Liver (tissue), 3 donors: ENCODE measurements around the gene DNAJC7.

Experiments used
- ATF3 ChIP-seq: IDR thresholded peaks from 2 replicates; pipeline ENCODE4 v1.6.1; 2016; ENCODE audit warnings: antibody characterized with exemption
- CTCF ChIP-seq: fragments of 150-350 bp; IDR thresholded peaks from 2 replicates; pipeline ENCODE4 v1.5.1; 2017; ENCODE audit warnings: improper control_type of control experiment, low read depth, low read length; ENCODE audit not compliant: missing input control
- FOXA1 ChIP-seq: IDR thresholded peaks from 2 replicates; pipeline ENCODE4 v1.6.1; 2016; ENCODE audit warnings: antibody characterized with exemption
- GABPA ChIP-seq, 2 donors: IDR thresholded peaks in 1 of 2; conservative IDR thresholded peaks in 1 of 2; 2 replicates each; pipeline ENCODE4 v1.6.1; 2016; ENCODE audit warnings: antibody characterized with exemption in 2 of 2, mild to moderate bottlenecking in 1 of 2, moderate library complexity in 1 of 2
- HNF4A ChIP-seq, 2 donors: conservative IDR thresholded peaks; 2 replicates each; pipeline ENCODE4 v1.6.1; 2016; ENCODE audit warnings: antibody characterized with exemption in 2 of 2, mild to moderate bottlenecking in 2 of 2
- JUND ChIP-seq, 2 donors: IDR thresholded peaks; 2 replicates each; pipeline ENCODE4 v1.6.1; 2016; ENCODE audit warnings: antibody characterized with exemption in 2 of 2
- MAX ChIP-seq: IDR thresholded peaks from 2 replicates; pipeline ENCODE4 v1.6.1; 2016; ENCODE audit warnings: antibody characterized with exemption
- NR2F2 ChIP-seq: IDR thresholded peaks from 2 replicates; pipeline ENCODE4 v1.6.1; 2016; ENCODE audit warnings: antibody characterized with exemption
- RAD21 ChIP-seq, 2 donors: IDR thresholded peaks; 2 replicates each; pipeline ENCODE4 v1.6.1; 2016; ENCODE audit warnings: antibody characterized with exemption in 2 of 2, mild to moderate bottlenecking in 2 of 2
- REST ChIP-seq: IDR thresholded peaks from 2 replicates; pipeline ENCODE4 v1.6.1; 2016; ENCODE audit warnings: antibody characterized with exemption, mild to moderate bottlenecking
- RXRA ChIP-seq, 2 donors: IDR thresholded peaks; 2 replicates each; pipeline ENCODE4 v1.6.1; 2017 to 2018; ENCODE audit warnings: antibody characterized with exemption in 2 of 2, mild to moderate bottlenecking in 1 of 2
- SP1 ChIP-seq: IDR thresholded peaks from 2 replicates; pipeline ENCODE4 v1.6.1; 2018; ENCODE audit warnings: antibody characterized with exemption, mild to moderate bottlenecking
- TAF1 ChIP-seq: conservative IDR thresholded peaks from 2 replicates; pipeline ENCODE4 v1.6.1; 2016; ENCODE audit warnings: antibody characterized with exemption, mild to moderate bottlenecking
- YY1 ChIP-seq: IDR thresholded peaks from 2 replicates; pipeline ENCODE4 v1.6.1; 2016; ENCODE audit warnings: antibody characterized with exemption, mild to moderate bottlenecking
- donor health status: healthy.
- donor health status: healthy.

- no peak for TF ChIP-seq CTCF
- no peak for TF ChIP-seq NR2F2
- no peak for TF ChIP-seq FOXA1
- TF ChIP-seq HNF4A (conservative IDR thresholded peaks at IDR 0.05) = no peak
- TF ChIP-seq GABPA (IDR thresholded peaks at IDR 0.05 in 1 of 2, conservative IDR thresholded peaks at IDR 0.05 in 1 of 2) = no peak
- TF ChIP-seq RXRA (IDR thresholded peaks at IDR 0.05) = no peak
- no peak for TF ChIP-seq YY1
- TF ChIP-seq MAX = no peak
- TF ChIP-seq ATF3 = no peak
- no peak for TF ChIP-seq TAF1
- TF ChIP-seq RAD21 (IDR thresholded peaks at IDR 0.05) = no peak
- TF ChIP-seq SP1 = no peak
- no peak for TF ChIP-seq JUND (IDR thresholded peaks at IDR 0.05)
- no peak for TF ChIP-seq REST
Measured at GRCh38 chr17:41939693-41940090, 77.5 kb downstream of the DNAJC7 start.
